Glomerular visceral epithelial cell (primary cell): ENCODE results near the gene ZFAND6.

Source experiments
- DNase-seq: peaks from one replicate; pipeline ENCODE4 v3.0.0-alpha.2; 2016; ENCODE audit errors: extremely low spot score

The ZFAND6 gene

DNA sequence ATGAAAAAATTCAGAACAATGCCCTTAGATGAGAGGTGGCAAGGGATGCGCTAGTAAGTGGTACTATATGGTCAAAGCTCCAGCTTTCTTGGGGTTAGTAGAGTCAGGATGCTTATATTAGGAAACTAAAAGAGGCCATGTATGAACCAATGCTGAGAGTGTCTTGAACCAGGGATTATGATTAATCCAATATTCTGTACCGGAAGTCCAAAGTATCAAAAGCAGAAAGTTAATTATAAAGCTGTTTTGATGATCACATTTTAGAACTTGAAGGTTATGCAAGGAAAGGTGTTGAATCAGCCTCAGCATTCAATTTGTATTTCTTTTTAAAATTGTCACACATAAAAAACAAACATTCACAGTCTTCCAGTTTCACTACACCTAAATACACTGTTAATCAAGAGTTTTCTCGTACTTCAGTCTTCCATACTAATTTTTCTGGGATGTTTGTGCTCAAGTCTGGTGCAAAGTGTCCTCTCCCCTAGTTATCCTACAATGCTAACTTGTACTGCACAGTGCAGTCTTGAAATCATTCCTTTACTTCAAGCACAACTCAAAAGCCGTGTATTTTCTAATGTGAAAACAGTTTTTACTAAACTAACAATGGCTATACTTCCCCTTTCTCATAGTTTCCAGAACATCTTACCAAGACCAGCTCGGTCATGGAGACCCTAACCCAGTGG lies 82.6 kb downstream of the ZFAND6 start:
- no peak for DNase-seq

GRCh38 chr15:80142646-80143045 lies 83.2 kb downstream of the ZFAND6 start:
- DNase-seq: no peak

- DNase-seq: no peak
Observed at GRCh38 chr15:80151148-80151547, 91.7 kb downstream of the ZFAND6 start.

DNA sequence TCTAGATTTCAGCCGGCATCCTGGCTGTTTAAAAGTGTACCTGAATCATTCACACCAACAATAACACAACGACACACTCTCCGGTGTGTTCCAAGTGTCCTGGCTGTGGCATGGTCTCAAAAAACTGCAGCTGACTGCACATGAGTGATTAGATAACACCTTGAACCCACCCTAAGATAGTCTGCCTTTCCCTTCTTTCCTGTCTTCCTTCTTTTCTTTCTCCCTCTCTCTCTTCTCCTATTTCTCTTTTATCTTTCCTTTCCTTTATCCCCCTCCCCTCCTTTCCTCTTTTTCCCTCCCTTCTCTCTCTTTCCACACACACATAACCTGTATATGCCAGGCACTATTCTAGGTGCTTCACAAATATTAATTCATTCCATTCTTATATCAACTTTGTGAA lies 92.1 kb downstream of the ZFAND6 start:
- no peak for DNase-seq

- DNase-seq: peak; percentile 97
Observed at GRCh38 chr15:80152180-80152895, 92.9 kb downstream of the ZFAND6 start.

GRCh38 chr15:80152896-80153876 lies 93.7 kb downstream of the ZFAND6 start, which contains the start of gene FAH:
TSS of gene FAH (plus strand) at chr15:80152999. CDS start at chr15:80153055, 56 bp downstream.
- no peak for DNase-seq

DNA sequence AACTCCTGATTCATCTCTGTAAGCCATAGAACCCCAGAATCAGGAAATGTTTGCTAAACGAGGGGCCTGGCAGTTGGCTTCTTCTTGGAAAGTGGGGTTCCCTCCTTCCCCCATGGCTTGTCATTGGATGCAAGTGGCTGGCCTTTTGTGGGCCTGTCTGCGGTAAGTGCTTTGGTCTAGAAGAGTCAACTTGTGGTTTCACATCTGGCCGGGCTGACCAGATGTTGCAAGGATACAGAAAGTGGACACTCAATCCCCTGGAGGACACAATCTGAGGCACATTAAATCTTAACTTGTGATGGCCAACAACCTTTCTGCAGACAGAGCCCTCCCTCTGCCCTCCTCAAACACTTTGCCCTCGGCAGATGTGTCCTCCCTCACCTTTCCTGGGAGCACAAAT lies 94.4 kb downstream of the ZFAND6 start:
- DNase-seq: no peak

DNA sequence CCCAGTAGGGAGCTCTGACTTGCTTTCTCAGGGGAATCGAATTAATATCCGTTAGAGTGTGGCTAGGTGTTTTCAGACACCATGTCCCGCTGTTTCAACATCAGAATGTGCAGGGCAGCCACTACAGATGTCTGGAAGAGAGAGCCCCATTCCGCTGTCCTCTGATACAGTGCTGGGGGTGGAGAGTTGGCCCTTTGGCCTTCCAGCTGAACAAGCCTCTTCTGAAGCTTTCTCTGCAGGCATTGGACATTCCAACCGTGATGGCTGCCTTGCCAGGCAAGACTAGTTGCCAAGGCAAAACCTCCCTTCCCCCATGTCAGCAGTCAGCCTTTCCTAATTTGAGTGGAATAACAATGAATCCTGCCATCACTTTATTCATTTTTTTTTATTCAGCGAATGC lies 94.9 kb downstream of the ZFAND6 start:
- DNase-seq: no peak

DNA sequence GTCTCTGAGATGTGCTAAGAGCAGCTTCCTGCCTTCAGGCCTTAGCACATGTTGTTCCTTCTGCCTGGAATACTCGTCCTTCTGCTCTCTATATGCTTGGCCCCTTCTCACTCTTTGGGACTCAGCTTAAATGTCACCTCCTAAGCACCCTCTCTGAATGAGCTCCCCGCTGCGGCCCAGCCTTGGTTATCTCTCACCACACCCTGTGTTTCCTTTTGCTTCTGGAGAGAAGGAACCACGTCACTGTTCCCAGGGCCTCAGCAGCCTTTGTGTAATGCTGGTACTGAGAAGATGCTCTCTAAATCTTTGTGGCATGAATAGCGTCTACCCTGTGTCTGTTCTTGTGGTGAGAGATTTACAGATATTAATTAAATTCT lies 95.5 kb downstream of the ZFAND6 start:
- no peak for DNase-seq

DNA sequence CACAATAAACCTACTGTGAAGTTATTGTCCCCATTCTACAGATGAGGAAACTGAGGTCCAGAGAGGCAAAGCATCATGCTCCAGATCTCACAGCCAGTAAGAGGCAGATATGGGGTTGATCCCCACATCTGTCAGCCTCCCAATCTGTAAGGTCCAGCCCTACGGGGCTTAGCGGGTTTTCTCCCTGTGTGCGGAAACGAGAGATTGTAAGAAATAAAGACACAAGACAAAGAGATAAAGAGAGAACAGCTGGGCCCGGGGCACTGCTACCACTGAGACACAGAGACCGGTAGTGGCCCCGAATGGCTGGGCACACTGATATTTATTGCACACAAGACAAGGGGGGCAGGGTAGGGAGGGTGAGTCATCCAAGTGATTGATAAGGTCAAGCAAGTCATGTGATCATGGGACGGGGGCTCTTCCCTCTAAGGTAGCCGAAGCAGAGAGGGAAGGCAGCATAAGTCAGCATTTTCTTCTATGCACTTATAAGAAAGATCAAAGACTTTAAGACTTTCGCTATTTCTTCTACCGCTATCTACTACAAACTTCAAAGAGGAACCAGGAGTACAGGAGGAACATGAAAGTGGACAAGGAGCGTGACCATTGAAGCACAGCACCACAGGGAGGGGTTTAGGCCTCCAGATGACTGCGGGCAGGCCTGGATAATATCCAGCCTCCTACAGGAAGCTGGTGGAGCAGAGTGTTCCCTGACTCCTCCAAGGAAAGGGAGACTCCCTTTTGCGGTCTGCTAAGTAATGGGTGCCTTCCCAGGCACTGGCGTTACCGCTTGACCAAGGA lies 96.1 kb downstream of the ZFAND6 start:
- DNase-seq: peak; percentile 86

GRCh38 chr15:80156176-80156720 lies 96.8 kb downstream of the ZFAND6 start:
- DNase-seq: no peak

- peak; percentile 22 for DNase-seq
Observed at GRCh38 chr15:80157215-80157614, 97.7 kb downstream of the ZFAND6 start.

GRCh38 chr15:80159301-80159700 lies 99.8 kb downstream of the ZFAND6 start:
- no peak for DNase-seq

DNA sequence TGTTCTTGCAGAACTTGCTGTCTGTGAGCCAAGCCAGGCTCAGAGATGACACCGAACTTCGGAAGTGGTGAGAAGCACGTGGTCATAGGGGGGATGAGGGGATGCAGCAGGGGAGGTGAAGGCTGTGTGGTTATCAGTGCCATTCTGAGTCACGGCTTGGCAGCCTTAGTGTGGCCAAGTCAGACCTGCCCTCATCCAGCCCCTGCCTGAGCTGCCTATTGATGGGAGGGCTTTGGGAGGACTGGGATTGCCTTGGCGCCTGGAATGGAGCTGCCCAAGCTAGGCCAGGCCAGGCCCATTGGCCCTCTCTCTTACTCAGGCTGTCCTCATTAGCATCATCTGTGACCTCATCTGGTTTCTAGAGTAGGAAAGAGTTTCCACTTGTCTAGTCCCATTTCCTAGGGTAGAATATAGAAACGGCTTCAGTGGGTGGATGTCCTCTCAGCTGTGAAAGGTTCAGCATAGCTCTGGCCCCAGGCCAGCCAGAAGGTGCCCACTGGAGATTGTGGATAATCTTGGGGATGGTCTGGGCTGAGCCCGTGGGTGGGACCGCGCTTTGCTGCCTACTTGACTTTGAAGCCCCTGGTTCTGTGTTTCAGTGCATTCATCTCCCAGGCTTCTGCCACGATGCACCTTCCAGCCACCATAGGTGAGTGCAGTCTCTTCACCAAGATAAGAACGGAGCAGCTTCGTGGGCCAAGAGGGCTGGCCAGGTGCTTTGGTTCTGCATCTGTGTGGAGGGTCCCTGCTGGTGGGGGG lies 100.5 kb downstream of the ZFAND6 start:
- peak; percentile 95 for DNase-seq

DNA sequence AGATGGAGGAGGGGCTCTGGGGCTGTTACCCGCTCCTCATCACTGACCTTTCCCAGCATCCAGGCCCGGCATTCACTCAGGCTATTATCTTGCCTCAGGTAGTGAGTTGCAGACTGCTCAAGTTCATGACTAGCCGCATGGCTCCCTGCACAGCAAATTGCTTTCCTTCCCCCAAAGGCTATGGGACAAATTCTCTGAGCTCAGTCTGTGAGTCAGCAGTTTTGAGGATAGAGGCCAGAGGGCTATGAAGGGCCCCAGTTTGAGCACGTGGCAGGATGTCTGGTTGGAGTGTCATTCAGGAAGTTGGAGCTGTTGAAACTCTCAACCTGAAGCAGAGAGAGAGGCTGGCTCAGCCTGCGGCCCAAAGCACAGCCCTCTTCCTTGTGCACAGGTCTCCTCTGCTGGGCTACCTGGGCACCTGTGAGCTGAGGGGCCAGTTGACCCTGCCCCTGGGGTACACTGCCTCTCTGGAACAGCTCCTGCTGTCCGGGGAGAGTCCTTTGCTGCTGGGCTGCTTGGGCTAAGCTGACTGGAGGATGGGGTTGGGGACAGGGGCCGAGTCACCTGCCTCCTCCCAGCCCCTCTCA lies 101.2 kb downstream of the ZFAND6 start:
- DNase-seq: peak; percentile 94

- DNase-seq: no peak
Observed at GRCh38 chr15:80161468-80162016, 102.1 kb downstream of the ZFAND6 start.

- no peak for DNase-seq
Observed at GRCh38 chr15:80162059-80162554, 102.6 kb downstream of the ZFAND6 start.

DNA sequence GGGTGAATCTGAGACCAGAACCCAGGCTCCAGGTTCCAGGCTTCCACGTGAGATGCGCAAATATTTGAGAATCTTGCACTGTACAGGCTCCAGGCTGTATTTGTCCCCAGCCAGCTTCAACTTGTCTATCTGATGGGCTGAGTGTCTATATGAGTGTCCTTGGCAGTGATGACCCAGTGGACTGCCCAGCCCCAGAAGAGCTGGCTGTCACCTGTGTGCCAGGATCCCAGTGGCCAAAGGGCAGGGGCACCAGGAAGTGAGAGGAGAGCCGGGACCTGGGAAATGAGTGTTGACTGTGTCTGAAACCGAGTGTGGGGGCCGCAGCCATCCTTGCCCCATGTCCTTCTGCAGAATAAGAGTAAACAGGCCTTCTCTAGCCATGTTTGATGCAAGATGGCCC lies 103.7 kb downstream of the ZFAND6 start:
- no peak for DNase-seq

- no peak for DNase-seq
Observed at GRCh38 chr15:80163897-80164296, 104.4 kb downstream of the ZFAND6 start.
